Endothelial cell (in vitro differentiated cells): ENCODE results near the gene AUTS2. TPM values are rescaled to one million over a fixed set of nuclear protein-coding genes. Genes with fewer than 3 reads are reported as not detected.

Experiments
- DNase-seq: peaks from one replicate; pipeline ENCODE4 v3.0.0; 2021; ENCODE audit warnings: low spot score
- H3K27ac Mint-ChIP-seq: one replicate; pipeline ENCODE4 v1.8.0; 2021; ENCODE audit warnings: mixed read lengths, inconsistent platforms; ENCODE audit not compliant: unreplicated experiment
- H3K27me3 Mint-ChIP-seq: one replicate; pipeline ENCODE4 v1.8.0; 2021; ENCODE audit warnings: mild to moderate bottlenecking, moderate library complexity, mixed read lengths, inconsistent platforms; ENCODE audit not compliant: unreplicated experiment
- H3K36me3 Mint-ChIP-seq: one replicate; pipeline ENCODE4 v1.8.0; 2021; ENCODE audit warnings: mild to moderate bottlenecking, low read depth, mixed read lengths, inconsistent platforms; ENCODE audit not compliant: unreplicated experiment
- H3K4me1 Mint-ChIP-seq: one replicate; pipeline ENCODE4 v1.8.0; 2021; ENCODE audit warnings: mild to moderate bottlenecking, mixed read lengths, inconsistent platforms; ENCODE audit not compliant: unreplicated experiment
- H3K4me3 Mint-ChIP-seq: one replicate; pipeline ENCODE4 v1.8.0; 2021; ENCODE audit warnings: mild to moderate bottlenecking, mixed read lengths, inconsistent platforms; ENCODE audit not compliant: unreplicated experiment
- H3K9me3 Mint-ChIP-seq: one replicate; pipeline ENCODE4 v1.8.0; 2021; ENCODE audit warnings: mixed read lengths, inconsistent platforms; ENCODE audit not compliant: unreplicated experiment
- total RNA-seq: library from RNA; stranded (reverse); fragmentation: NEBNext Ultra II Directional; extraction: Animal tissue kit (Norgen Biotek cat#: 25700); gene quantifications from one replicate; pipeline ENCODE4 v1.2.1, GENCODE V29; 2021; ENCODE audit not compliant: unreplicated experiment
- TF ChIP-seq, protein P1 (sequence below): fragments of 200-600 bp; sonication (generic); IDR thresholded peaks from one replicate; pipeline ENCODE4 v1.5.0; 2021; ENCODE audit warnings: antibody characterized with exemption; ENCODE audit not compliant: unreplicated experiment

AUTS2 gene
- total RNA-seq, 1 donor from 2014 or later, result 103 TPM

- H3K4me3 Mint-ChIP-seq, result no peak overlapping the region
These were observed 1051.0 kb downstream of the AUTS2 start for GRCh38 chr7:70649323-70649722.

DNA sequence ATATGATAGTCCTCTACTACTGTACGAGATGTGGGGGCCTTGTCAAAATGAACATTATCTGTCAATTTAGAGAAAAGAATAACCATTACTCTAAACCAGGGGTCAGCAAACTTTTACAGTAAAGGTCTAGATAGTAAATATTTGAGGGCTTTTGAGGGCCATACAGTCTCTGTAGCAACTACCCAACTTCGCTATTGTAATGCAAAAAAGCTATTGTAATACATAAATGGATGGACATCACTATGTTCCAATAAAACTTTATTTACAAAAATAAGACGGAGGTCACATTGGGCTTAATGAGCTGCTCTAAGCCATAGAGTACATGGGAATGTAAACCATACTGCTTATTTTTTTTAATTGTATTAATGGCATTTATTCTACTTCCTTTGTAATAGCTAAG, 1055.9 kb downstream of the AUTS2 start:
- Mint-ChIP-seq H3K9me3 (peaks cover 4% of the 10 kb centered on the region), H3K4me3 (no peak overlapping the region), H3K36me3 (peaks cover 7% of the 10 kb centered on the region), H3K4me1 (peaks cover 8% of the 10 kb centered on the region), H3K27me3 (peaks cover 1% of the 10 kb centered on the region), H3K27ac (no peak overlapping the region)
- DNase-seq, result no peak
- TF ChIP-seq, protein P1, sequence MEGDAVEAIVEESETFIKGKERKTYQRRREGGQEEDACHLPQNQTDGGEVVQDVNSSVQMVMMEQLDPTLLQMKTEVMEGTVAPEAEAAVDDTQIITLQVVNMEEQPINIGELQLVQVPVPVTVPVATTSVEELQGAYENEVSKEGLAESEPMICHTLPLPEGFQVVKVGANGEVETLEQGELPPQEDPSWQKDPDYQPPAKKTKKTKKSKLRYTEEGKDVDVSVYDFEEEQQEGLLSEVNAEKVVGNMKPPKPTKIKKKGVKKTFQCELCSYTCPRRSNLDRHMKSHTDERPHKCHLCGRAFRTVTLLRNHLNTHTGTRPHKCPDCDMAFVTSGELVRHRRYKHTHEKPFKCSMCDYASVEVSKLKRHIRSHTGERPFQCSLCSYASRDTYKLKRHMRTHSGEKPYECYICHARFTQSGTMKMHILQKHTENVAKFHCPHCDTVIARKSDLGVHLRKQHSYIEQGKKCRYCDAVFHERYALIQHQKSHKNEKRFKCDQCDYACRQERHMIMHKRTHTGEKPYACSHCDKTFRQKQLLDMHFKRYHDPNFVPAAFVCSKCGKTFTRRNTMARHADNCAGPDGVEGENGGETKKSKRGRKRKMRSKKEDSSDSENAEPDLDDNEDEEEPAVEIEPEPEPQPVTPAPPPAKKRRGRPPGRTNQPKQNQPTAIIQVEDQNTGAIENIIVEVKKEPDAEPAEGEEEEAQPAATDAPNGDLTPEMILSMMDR, result no peak

More at GRCh38 chr7:70649323-70649722, 1051.0 kb downstream of the AUTS2 start:
- no peak for DNase-seq
- Mint-ChIP-seq H3K4me1 (peaks cover 13% of the 10 kb centered on the region), H3K27ac (no peak overlapping the region), H3K27me3 (peaks cover 6% of the 10 kb centered on the region), H3K36me3 (peaks cover 12% of the 10 kb centered on the region), H3K9me3 (peaks cover 4% of the 10 kb centered on the region)
- TF ChIP-seq, protein P1, result no peak

DNA sequence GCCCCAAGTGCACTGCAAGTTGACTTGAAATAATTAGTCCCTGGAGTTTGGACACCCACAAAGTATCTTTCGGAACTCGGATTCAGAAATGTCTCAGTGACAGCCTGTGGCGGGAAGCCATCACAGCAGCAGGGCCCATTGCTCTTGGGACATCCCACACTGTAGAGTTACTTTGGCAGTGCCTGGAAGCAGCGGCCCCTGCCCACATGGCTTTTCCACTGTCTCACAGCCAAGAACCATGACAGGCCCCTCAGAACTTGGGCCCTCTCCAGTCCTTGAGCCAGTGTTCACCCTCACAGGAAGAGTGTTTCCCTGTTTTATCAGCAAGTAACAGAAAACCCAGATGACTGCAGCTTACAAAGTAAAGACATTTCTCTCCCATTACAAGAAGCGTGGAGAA, 1056.7 kb downstream of the AUTS2 start:
- TF ChIP-seq, protein P1, result no peak
- Mint-ChIP-seq H3K9me3 (peaks cover 4% of the 10 kb centered on the region), H3K36me3 (peaks cover 11% of the 10 kb centered on the region), H3K27ac (no peak overlapping the region), H3K4me3 (no peak overlapping the region), H3K4me1 (peaks cover 5% of the 10 kb centered on the region), H3K27me3 (peaks cover 4% of the 10 kb centered on the region)
- no peak for DNase-seq

DNA sequence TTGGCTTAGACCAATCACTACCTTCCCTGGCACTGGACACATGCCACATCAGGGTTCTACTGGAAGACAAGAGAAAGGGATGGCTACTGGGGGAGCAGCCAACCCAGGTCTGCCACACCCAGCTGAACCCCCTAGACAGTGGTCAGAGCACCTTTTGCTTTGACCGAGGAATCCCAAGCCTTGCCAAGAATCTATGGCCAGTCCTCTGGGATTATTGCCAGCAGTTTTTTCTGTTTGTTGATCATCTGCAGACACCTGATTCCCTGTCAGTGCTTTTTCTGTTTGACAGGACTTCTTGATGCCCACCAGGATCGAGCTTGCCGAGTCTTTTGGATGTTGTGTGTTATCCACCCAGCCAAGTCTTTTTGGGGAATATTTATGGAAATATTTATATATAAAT, 1057.4 kb downstream of the AUTS2 start:
- peaks cover 4% of the 10 kb centered on the region for H3K4me1 Mint-ChIP-seq

DNA sequence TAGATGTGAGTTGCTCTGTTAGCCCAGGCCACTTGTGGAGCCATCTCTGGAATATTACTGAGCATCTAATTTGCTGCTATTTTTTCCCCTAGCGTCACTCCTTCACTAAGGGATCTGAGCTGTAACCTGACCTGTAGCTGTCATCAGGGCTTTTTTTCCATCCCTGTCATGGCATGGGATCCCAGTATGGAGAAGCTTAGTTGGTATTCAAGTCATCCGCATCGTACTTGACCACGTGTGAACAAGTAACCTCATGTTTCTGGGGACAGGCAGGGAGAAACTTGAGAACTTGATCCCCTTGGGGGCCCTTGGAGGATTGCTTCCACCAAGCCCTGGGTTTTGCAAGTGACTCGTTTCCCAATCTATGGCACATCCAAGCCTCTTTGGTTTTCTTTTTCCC, 1059.3 kb downstream of the AUTS2 start:
- no peaks in the 10 kb centered on the region for H3K9me3 Mint-ChIP-seq
- peaks cover 4% of the 10 kb centered on the region for H3K4me1 Mint-ChIP-seq
- DNase-seq, result no peak
- H3K4me3 Mint-ChIP-seq, result no peak overlapping the region
- peaks cover 4% of the 10 kb centered on the region for H3K36me3 Mint-ChIP-seq
- TF ChIP-seq, protein P1, result no peak
- H3K27ac Mint-ChIP-seq, result no peak overlapping the region
- peaks cover 4% of the 10 kb centered on the region for H3K27me3 Mint-ChIP-seq

More for the DNA sequence above, 1057.4 kb downstream of the AUTS2 start:
- Mint-ChIP-seq H3K9me3 (peaks cover 1% of the 10 kb centered on the region), H3K27me3 (peaks cover 3% of the 10 kb centered on the region), H3K4me3 (no peak overlapping the region), H3K36me3 (peaks cover 6% of the 10 kb centered on the region), H3K27ac (no peak overlapping the region)
- no peak for DNase-seq
- TF ChIP-seq, protein P1, result no peak
